Esophagus (tissue), 2 donors: Measurements from ENCODE around the gene PLA2G2F. TPM values are rescaled to one million over a fixed set of nuclear protein-coding genes. Genes with fewer than 3 reads are reported as not detected.

Experiments
- H3K27ac ChIP-seq, 2 donors: one replicate each; pipeline ENCODE4 v1.5.1; 2013; ENCODE audit warnings: low read depth in 2 of 2, mild to moderate bottlenecking in 2 of 2, inconsistent platforms in 1 of 2, low read length in 1 of 2, moderate library complexity in 1 of 2
- H3K27me3 ChIP-seq, 2 donors: one replicate each; pipeline ENCODE4 v1.6.1; 2013; ENCODE audit warnings: low read length in 2 of 2, control low read depth in 1 of 2, mild to moderate bottlenecking in 1 of 2; ENCODE audit not compliant: insufficient read depth in 2 of 2, control insufficient read depth in 1 of 2
- H3K36me3 ChIP-seq, 2 donors: one replicate each; pipeline ENCODE4 v1.6.1; 2013; ENCODE audit warnings: low read length in 1 of 2; ENCODE audit not compliant: control insufficient read depth in 2 of 2, insufficient read depth in 2 of 2
- H3K4me1 ChIP-seq, 2 donors: one replicate each; pipeline ENCODE4 v1.6.1; 2013; ENCODE audit warnings: low read length in 1 of 2; ENCODE audit not compliant: control insufficient read depth in 2 of 2, insufficient read depth in 2 of 2
- H3K4me3 ChIP-seq, 2 donors: one replicate each; pipeline ENCODE4 v1.5.1; 2013; ENCODE audit warnings: low read length in 2 of 2, mild to moderate bottlenecking in 2 of 2, low read depth in 1 of 2, moderate library complexity in 1 of 2
- H3K9me3 ChIP-seq, 2 donors: one replicate each; pipeline ENCODE4 v1.6.1; 2013; ENCODE audit warnings: mild to moderate bottlenecking in 2 of 2, low read depth in 1 of 2, low read length in 1 of 2, moderate library complexity in 1 of 2; ENCODE audit not compliant: control insufficient read depth in 2 of 2, insufficient read depth in 1 of 2
- WGBS, 2 donors: extraction: QIAGEN DNeasy Blood & Tissue Kit; methylation state at CpG; one replicate each; pipeline ENCODE4 v1.1.7; 2013; 5-methylcytosine and 5-hydroxymethylcytosine counted together
- polyA plus RNA-seq, 2 donors: library from polyadenylated mRNA; stranded (reverse); fragments of 200-250 nt; gene quantifications; one replicate each; pipeline ENCODE4 v1.2.3, GENCODE V29; 2013
- donor health status: healthy with polysubstance abuse.
- donor health status: Bipolar disorder and iron deficiency.

Gene PLA2G2F
- polyA plus RNA-seq, 2 donors: 0.01 to 0.02 TPM

DNA sequence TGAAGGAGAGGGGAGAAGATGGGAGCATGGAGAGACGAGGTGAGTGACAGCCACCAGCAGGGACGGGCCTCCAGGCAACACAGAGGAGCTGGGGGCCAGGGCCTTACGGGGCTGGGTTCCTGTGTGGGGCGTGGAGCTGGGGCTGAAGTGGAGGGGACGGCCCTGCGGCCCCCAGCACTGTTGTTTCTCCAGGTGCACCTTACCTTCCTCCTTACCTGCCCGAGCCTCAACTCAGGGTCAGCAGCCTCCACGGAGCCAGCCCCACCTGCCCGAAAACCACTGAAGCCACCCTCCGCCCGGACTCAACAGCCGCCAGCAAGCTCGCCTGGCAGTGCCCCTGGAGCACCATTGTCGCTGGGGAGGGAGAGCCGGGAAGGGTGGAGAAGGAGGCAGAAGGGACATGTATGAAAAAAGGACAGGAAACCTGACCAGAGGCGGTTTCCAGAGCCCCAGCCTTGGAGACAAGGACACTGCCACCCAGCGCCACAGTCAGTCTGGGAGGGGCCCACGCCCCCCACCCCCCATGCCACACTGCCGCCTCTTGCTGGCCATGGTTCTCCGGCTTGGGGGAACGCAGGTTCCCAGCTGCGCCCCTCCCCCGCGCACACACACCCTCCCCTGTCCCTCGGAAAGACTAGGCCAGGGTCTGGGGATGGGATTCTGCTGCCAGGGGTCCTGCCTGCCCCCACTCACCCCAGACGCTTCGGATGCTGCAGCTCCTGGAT is 10.6 kb downstream of the PLA2G2F start:
- no peak overlapping the region for H3K4me3 ChIP-seq
- no peaks in the 10 kb centered on the region for H3K9me3 ChIP-seq
- H3K27ac ChIP-seq: no peak overlapping the region
- H3K4me1 ChIP-seq: peaks cover 0 to 5% of the 10 kb centered on the region in 2 donors
- H3K27me3 ChIP-seq: no peaks in the 10 kb centered on the region
- no peaks in the 10 kb centered on the region for H3K36me3 ChIP-seq
- WGBS, 2 donors: 81 to 82% methylated on average over 27 of the region's 27 CpGs

DNA sequence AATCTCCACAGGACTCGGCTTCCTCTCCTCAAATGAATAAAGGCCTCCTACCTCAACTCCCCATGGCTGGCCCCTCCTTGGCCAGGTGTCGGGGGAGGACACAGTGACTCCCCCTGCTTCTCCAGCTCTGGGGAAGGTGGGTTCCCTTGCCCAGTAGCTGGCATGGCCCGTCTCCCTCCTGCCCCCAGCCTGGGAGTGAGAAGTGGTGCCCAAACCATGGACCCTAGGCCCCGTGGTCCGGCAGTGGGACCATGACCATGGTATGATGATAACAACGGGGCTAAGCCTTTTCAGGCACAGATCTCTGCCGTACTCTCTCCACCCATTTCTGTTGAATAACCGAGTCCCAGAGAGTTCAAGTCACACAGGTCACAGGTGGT is 11.2 kb downstream of the PLA2G2F start:
- Histone ChIP-seq H3K4me3 (no peak overlapping the region), H3K36me3 (no peaks in the 10 kb centered on the region), H3K27ac (no peak overlapping the region), H3K9me3 (no peaks in the 10 kb centered on the region), H3K4me1 (peaks cover 0 to 5% of the 10 kb centered on the region in 2 donors), H3K27me3 (no peaks in the 10 kb centered on the region)
- 85 to 89% methylated on average over 8 of the region's 8 CpGs for WGBS, 2 donors

GRCh38 chr1:20150969-20151368 is 11.8 kb downstream of the PLA2G2F start:
- Histone ChIP-seq H3K4me3 (no peak overlapping the region), H3K36me3 (no peaks in the 10 kb centered on the region), H3K27me3 (no peaks in the 10 kb centered on the region), H3K27ac (no peak overlapping the region), H3K9me3 (no peaks in the 10 kb centered on the region), H3K4me1 (peaks cover 0 to 5% of the 10 kb centered on the region in 2 donors)
- 78 to 82% methylated on average over 6 of the region's 6 CpGs for WGBS, 2 donors

GRCh38 chr1:20151906-20152598 is 12.9 kb downstream of the PLA2G2F start:
- Histone ChIP-seq H3K27ac (no peak overlapping the region), H3K27me3 (no peaks in the 10 kb centered on the region), H3K9me3 (no peaks in the 10 kb centered on the region), H3K4me1 (peaks cover 0 to 5% of the 10 kb centered on the region in 2 donors), H3K36me3 (no peaks in the 10 kb centered on the region), H3K4me3 (peak overlapping the region in 1 of 2 donors; percentile 20)
- WGBS, 2 donors: 6 to 7% methylated on average over 27 to 29 of the region's 29 CpGs

- Histone ChIP-seq H3K4me1 (peaks cover 0 to 5% of the 10 kb centered on the region in 2 donors), H3K27me3 (no peaks in the 10 kb centered on the region), H3K36me3 (no peaks in the 10 kb centered on the region), H3K4me3 (no peak overlapping the region), H3K9me3 (no peaks in the 10 kb centered on the region), H3K27ac (no peak overlapping the region)
- 48 to 60% methylated on average over 7 of the region's 7 CpGs for WGBS, 2 donors
Measured at GRCh38 chr1:20152599-20152930, 13.4 kb downstream of the PLA2G2F start.

- 72 to 76% methylated on average over 6 of the region's 6 CpGs for whole genome bisulfite sequencing, 2 donors
- H3K36me3 ChIP-seq: no peaks in the 10 kb centered on the region
Measured at GRCh38 chr1:20153000-20153418, 13.9 kb downstream of the PLA2G2F start.

GRCh38 chr1:20154301-20154831 is 15.2 kb downstream of the PLA2G2F start:
- Histone ChIP-seq H3K36me3 (no peaks in the 10 kb centered on the region), H3K27me3 (no peaks in the 10 kb centered on the region), H3K9me3 (peaks cover 4 to 5% of the 10 kb centered on the region in 2 donors), H3K4me1 (peaks cover 0 to 5% of the 10 kb centered on the region in 2 donors), H3K27ac (no peak overlapping the region), H3K4me3 (no peak overlapping the region)
- WGBS, 2 donors: 69 to 76% methylated on average over 18 of the region's 18 CpGs

More at GRCh38 chr1:20153000-20153418, 13.9 kb downstream of the PLA2G2F start:
- no peaks in the 10 kb centered on the region for H3K27me3 ChIP-seq
- no peak overlapping the region for H3K4me3 ChIP-seq
- H3K9me3 ChIP-seq: peaks cover 0 to 2% of the 10 kb centered on the region in 2 donors
- H3K27ac ChIP-seq: no peak overlapping the region
- peaks cover 0 to 5% of the 10 kb centered on the region in 2 donors for H3K4me1 ChIP-seq

GRCh38 chr1:20158358-20159070 is 19.4 kb downstream of the PLA2G2F start:
- H3K36me3 ChIP-seq: no peaks in the 10 kb centered on the region
- 66 to 77% methylated on average over 7 of the region's 7 CpGs for WGBS, 2 donors
- H3K27ac ChIP-seq: no peak overlapping the region
- no peaks in the 10 kb centered on the region for H3K27me3 ChIP-seq
- peaks cover 12 to 29% of the 10 kb centered on the region in 2 donors for H3K9me3 ChIP-seq
- H3K4me1 ChIP-seq: no peaks in the 10 kb centered on the region
- no peak overlapping the region for H3K4me3 ChIP-seq

GRCh38 chr1:20160034-20160433 is 20.9 kb downstream of the PLA2G2F start:
- Histone ChIP-seq H3K9me3 (peaks cover 12 to 37% of the 10 kb centered on the region in 2 donors), H3K4me1 (no peaks in the 10 kb centered on the region)
- 73 to 74% methylated on average over 1 of the region's 1 CpG for WGBS, 2 donors

More at GRCh38 chr1:20160034-20160433, 20.9 kb downstream of the PLA2G2F start:
- no peak overlapping the region for H3K4me3 ChIP-seq
- no peaks in the 10 kb centered on the region for H3K36me3 ChIP-seq
- H3K27ac ChIP-seq: no peak overlapping the region
- no peaks in the 10 kb centered on the region for H3K27me3 ChIP-seq
